PC-9 (cell line): ENCODE results near the gene NFX1. TPM values are rescaled to one million over a fixed set of nuclear protein-coding genes. Genes with fewer than 3 reads are reported as not detected.

Experiments used
- BruUV-seq: library from RNA; stranded (reverse); fragments of 400-500 nt; replicated peaks from 2 replicates; lab custom pipeline; 2021; lab: Mats Ljungman, UMichigan
- CTCF ChIA-PET: fragments of 300-600 bp; sonication (Branson Sonifier 250); formaldehyde crosslinking; loops from one replicate; lab custom pipeline; 2022; ENCODE audit warnings: antibody characterized with exemption; lab: Charles Lee
- POLR2A ChIA-PET: fragments of 300-600 bp; sonication (Branson Sonifier 250); formaldehyde crosslinking; loops from one replicate; lab custom pipeline; 2022; ENCODE audit warnings: antibody characterized with exemption; ENCODE audit not compliant: unreplicated experiment; lab: Charles Lee
- DNase-seq, 2 experiments: peaks; one replicate each; pipeline versions ENCODE4 v3.0.0 to v3.0.0-alpha.2; 2015 to 2022; ENCODE audit warnings: mixed read lengths in 1 of 2
- H2AFZ ChIP-seq: fragments of 200-600 bp; sonication (generic); 2 replicates; pipeline ENCODE4 v1.8.1; 2017; ENCODE audit warnings: antibody characterized with exemption
- H3F3A ChIP-seq: fragments of 200-600 bp; sonication (generic); 2 replicates; pipeline ENCODE4 v1.8.1; 2017; ENCODE audit warnings: antibody characterized with exemption, mild to moderate bottlenecking, low read depth; ENCODE audit not compliant: insufficient read depth
- H3K27ac ChIP-seq: fragments of 200-600 bp; sonication (generic); 2 replicates; pipeline ENCODE4 v1.6.1; 2016; ENCODE audit warnings: mixed run types
- H3K27me3 ChIP-seq: fragments of 200-600 bp; sonication (generic); 2 replicates; pipeline ENCODE4 v1.6.1; 2016; ENCODE audit warnings: low read depth, mixed run types; ENCODE audit not compliant: insufficient read depth
- H3K36me3 ChIP-seq: fragments of 200-600 bp; sonication (generic); 2 replicates; pipeline ENCODE4 v1.6.1; 2016; ENCODE audit warnings: low read depth, mixed run types
- H3K4me1 ChIP-seq: fragments of 200-600 bp; sonication (generic); replicated peaks from 2 replicates; pipeline ENCODE4 v1.6.1; 2016; ENCODE audit warnings: mixed run types; ENCODE audit not compliant: insufficient read depth
- H3K4me2 ChIP-seq: fragments of 200-600 bp; sonication (generic); 2 replicates; pipeline ENCODE4 v1.6.1; 2017; ENCODE audit warnings: mixed run types
- H3K4me3 ChIP-seq: fragments of 200-600 bp; sonication (generic); 2 replicates; pipeline ENCODE4 v1.6.1; 2016; ENCODE audit warnings: mixed run types
- H3K79me2 ChIP-seq: fragments of 200-600 bp; sonication (generic); 2 replicates; pipeline ENCODE4 v1.6.1; 2017; ENCODE audit warnings: low read depth, mixed run types
- H3K9me2 ChIP-seq: fragments of 200-600 bp; sonication (generic); 2 replicates; pipeline ENCODE4 v1.8.1; 2017; ENCODE audit warnings: mild to moderate bottlenecking; ENCODE audit not compliant: insufficient read depth
- H3K9me3 ChIP-seq: fragments of 200-600 bp; sonication (generic); 2 replicates; pipeline ENCODE4 v1.8.1; 2016; ENCODE audit warnings: low read depth; ENCODE audit not compliant: insufficient read depth
- H4K20me1 ChIP-seq: fragments of 200-600 bp; sonication (generic); 2 replicates; pipeline ENCODE4 v1.8.1; 2017; ENCODE audit not compliant: insufficient read depth
- CTCF ChIP-seq: fragments of 200-600 bp; sonication (generic); conservative IDR thresholded peaks from 2 replicates; pipeline ENCODE4 v1.6.1; 2017; ENCODE audit warnings: mixed run types, antibody characterized with exemption, mild to moderate bottlenecking, moderate library complexity
- EZH2 ChIP-seq: fragments of 200-600 bp; sonication (generic); IDR thresholded peaks from 2 replicates; pipeline ENCODE4 v1.8.0; 2017; ENCODE audit warnings: antibody characterized with exemption, low read depth
- intact Hi-C: fragments of 100-400 bp; cut with micrococcal nuclease; formaldehyde crosslinking; loops from one replicate; pipeline ENCODE4 v1.10.0; 2022; ENCODE audit not compliant: unreplicated experiment
- total RNA-seq: library from RNA; stranded (reverse); gene quantifications from 2 replicates; pipeline ENCODE4 v1.2.3, GENCODE V29; 2021

The NFX1 gene
- total RNA-seq, 1 experiment from 2014 or later = 14.9 TPM

DNA sequence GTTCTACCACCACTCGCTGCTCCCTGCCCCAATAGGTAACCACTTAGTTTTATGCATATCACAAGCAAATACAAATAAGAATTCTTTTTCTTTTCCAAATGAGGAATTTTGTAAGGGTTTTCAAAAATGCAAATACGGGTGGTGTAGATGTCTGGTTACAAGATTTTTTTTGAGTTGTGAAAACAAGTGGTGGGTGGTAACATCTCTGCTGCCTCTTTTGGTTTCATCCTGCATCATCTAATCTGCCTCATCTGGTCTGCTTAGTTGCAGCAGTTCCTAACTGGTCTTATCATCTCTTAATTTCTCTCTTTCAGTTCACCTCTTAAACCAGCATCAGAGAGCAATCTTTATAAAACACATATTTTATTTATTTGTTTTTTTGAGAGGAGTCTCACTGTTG, 5.3 kb downstream of the NFX1 start:
- intact Hi-C loops = loop anchor here (10.0 kb wide), 1 partner anchor 79 kb away; no protein-coding TSS in a partner anchor
- H3K27ac ChIP-seq = no peak overlapping the region
- no peaks in the 10 kb centered on the region for H3K9me3 ChIP-seq
- BruUV-seq = no TSS peak
- H3K4me1 ChIP-seq = no peaks in the 10 kb centered on the region; the same call in 1 of the 2 replicates
- no peaks in the 10 kb centered on the region for H3K9me2 ChIP-seq
- H3K36me3 ChIP-seq = no peaks in the 10 kb centered on the region
- no peak overlapping the region for H2AFZ ChIP-seq
- peaks cover 41% of the 10 kb centered on the region for H3K79me2 ChIP-seq
- H3F3A ChIP-seq = peaks cover 2% of the 10 kb centered on the region; the same call in 1 of the 2 replicates
- H3K4me2 ChIP-seq = no peak overlapping the region
- no peak for TF ChIP-seq EZH2
- no peak for TF ChIP-seq CTCF
- H3K27me3 ChIP-seq = no peaks in the 10 kb centered on the region
- no peak for DNase-seq
- ChIA-PET CTCF (no interaction called here), POLR2A (no interaction called here)
- no peak overlapping the region for H3K4me3 ChIP-seq
- peaks cover 4% of the 10 kb centered on the region; the same call in 1 of the 2 replicates for H4K20me1 ChIP-seq

DNA sequence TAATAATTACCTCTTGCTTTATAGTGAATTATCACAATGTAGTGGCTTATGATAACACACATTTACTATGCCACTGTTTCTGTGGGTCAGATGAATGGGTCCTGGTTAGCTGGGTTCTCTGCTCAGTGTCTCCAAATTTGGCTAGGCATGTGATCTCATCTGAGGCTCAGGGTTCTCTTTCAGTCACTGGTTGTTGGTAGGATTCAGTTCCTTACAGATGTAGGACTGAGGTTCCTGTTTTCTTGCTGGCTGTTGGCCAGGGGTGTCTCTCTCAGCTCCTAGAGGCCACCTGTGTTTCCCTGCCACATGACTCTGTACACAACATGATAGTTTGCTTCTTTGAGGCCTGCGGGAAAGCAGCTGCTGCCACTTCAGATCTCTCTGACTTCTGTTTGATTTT, 7.1 kb downstream of the NFX1 start:
- no peak overlapping the region for H3K4me2 ChIP-seq
- no peaks in the 10 kb centered on the region for H3F3A ChIP-seq
- no peaks in the 10 kb centered on the region for H3K27me3 ChIP-seq
- no peaks in the 10 kb centered on the region for H3K4me1 ChIP-seq
- no peaks in the 10 kb centered on the region; the same call in 1 of the 2 replicates for H3K36me3 ChIP-seq
- H3K9me2 ChIP-seq = no peaks in the 10 kb centered on the region
- no peaks in the 10 kb centered on the region for H3K9me3 ChIP-seq
- ChIA-PET CTCF (no interaction called here), POLR2A (no interaction called here)
- H3K79me2 ChIP-seq = peaks cover 26% of the 10 kb centered on the region
- intact Hi-C loops = loop anchor here (10.0 kb wide), 1 partner anchor 77 kb away; no protein-coding TSS in a partner anchor
- no peak overlapping the region for H3K4me3 ChIP-seq
- DNase-seq = no peak
- BruUV-seq = no TSS peak
- H3K27ac ChIP-seq = no peak overlapping the region
- no peak overlapping the region for H2AFZ ChIP-seq
- TF ChIP-seq EZH2 (no peak), CTCF (no peak)
- peaks cover 2% of the 10 kb centered on the region; the same call in 1 of the 2 replicates for H4K20me1 ChIP-seq

GRCh38 chr9:33300546-33300945, 10.2 kb downstream of the NFX1 start:
- CTCF ChIA-PET = interaction anchor here (0.7 kb wide), 1 partner anchor 267 kb away, joined by 3 read pairs; no protein-coding TSS in a partner anchor
- H3F3A ChIP-seq = no peaks in the 10 kb centered on the region
- intact Hi-C loops = no loop called here
- H3K4me3 ChIP-seq = no peak overlapping the region
- no peak for DNase-seq
- H3K27me3 ChIP-seq = no peaks in the 10 kb centered on the region
- no peaks in the 10 kb centered on the region for H3K9me3 ChIP-seq
- H3K27ac ChIP-seq = no peak overlapping the region
- no peaks in the 10 kb centered on the region; the same call in 1 of the 2 replicates for H3K36me3 ChIP-seq
- H2AFZ ChIP-seq = no peak overlapping the region
- no peaks in the 10 kb centered on the region for H3K79me2 ChIP-seq
- H4K20me1 ChIP-seq = no peaks in the 10 kb centered on the region
- no TSS peak for BruUV-seq
- H3K4me1 ChIP-seq = no peaks in the 10 kb centered on the region
- H3K9me2 ChIP-seq = no peaks in the 10 kb centered on the region
- TF ChIP-seq EZH2 (no peak), CTCF (no peak)
- POLR2A ChIA-PET = no interaction called here
- no peak overlapping the region for H3K4me2 ChIP-seq
